NCI-H748 (cell line): ENCODE measurements around the gene SHOX.
"Not testable (repeated sequence)": the region's sequence is repeated elsewhere in the genome, so short reads cannot be mapped to it uniquely, and the experiment has no call there.

Source experiments
- DNase-seq: peaks from one replicate; lab custom pipeline; 2025; ENCODE audit not compliant: unreplicated experiment; lab: John Stamatoyannopoulos, UW

SHOX gene

GRCh38 chrX:630612-631496 lies at the start of gene SHOX:
Gene SHOX, plus strand, starts transcription at chrX:630791. Its CDS starts 107 bp downstream, at chrX:630898.
- no peak for DNase-seq

DNA sequence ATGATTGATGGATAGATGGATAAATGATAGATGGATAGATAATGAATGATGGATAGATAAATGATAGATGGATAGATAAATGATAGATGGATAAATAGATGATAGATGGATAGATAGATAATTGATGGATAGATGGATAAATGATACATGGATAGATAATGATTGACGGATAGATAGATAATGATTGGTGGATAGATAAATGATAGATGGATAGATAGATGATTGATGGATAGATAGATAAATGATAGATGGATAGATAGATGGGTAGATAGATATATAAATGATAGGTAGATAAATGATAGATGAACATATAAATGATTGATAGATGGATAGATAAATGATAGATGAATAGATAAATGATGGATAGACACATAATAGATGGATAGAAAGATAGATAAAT lies 49.5 kb upstream of the SHOX start:
- DNase-seq: no peak

DNA sequence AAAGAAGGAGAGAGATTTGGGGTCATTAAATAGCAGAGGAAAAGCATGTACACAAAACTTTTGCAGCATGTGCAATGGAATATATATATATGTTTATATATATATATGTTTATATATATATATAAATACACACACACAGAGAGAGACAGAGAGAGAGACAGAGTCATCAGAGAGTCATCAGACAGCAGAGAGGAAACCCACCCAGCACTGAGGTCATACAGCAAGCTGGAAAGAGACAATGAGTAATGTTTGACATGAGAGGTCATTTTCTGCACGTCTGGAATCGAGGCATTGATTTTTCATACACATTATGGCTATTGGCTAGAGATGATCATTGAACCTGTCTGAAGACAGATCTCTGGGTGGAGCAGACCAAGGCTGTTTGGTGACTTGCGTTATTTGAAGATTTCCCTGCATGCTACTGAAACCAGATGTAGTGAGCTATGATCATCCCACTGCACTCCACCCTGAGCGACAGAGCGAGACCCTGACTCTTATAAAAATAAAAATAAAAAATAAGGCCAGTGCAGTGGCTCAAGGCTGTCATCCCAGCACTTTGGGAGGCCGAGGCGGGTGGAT lies 48.8 kb upstream of the SHOX start:
- no peak for DNase-seq

DNA sequence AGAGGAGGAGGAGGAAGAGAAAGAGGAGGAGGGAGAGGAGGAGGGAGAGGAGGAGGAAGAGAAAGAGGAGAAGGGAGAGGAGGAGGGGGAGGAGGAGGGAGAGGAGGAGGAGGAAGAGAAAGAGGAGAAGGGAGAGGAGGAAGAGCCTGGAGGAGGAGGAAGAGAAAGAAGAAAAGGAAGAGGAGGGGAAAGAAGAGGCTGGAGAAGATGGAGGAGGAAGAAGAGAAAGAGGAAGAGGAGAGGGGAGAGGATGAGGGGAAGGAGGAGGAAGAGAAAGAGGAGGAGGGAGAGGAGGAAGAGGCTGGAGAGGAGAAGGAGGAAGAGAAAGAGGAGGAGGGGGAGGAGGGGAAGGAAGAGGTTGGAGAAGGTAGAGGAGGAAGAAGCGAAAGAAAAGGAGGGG lies 46.0 kb upstream of the SHOX start:
- no peak for DNase-seq

- DNase-seq: no peak
Measured at GRCh38 chrX:585115-585808, 45.3 kb upstream of the SHOX start.

DNA sequence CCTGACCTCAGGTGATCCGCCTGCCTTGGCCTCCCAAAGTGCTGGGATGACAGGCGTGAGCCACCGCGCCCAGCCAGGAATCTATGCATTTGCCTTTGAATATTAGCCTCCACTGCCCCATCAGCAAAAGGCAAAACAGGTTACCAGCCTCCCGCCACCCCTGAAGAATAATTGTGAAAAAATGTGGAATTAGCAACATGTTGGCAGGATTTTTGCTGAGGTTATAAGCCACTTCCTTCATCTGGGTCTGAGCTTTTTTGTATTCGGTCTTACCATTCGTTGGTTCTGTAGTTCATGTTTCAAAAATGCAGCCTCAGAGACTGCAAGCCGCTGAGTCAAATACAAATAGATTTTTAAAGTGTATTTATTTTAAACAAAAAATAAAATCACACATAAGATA lies 44.2 kb upstream of the SHOX start:
- DNase-seq: no peak

DNA sequence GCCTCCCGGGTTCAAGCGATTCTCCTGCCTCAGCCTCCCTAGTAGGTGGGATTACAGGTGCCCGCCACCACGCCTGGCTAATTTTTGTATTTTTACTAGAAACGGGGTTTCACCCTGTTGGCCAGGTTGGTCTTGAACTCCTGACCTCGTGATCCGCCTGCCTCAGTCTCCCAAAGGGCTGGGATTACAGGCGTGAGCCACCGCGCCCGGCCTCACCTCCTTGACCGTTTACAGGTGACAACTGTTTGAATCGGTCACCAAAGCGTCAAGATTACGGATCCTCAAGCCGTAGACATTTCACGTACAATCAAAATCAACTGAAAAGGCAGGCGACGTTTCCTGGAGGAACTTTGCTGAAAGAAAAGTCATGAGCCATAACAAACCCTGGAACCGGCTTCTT lies 41.3 kb upstream of the SHOX start:
- DNase-seq: not testable (repeated sequence)

DNA sequence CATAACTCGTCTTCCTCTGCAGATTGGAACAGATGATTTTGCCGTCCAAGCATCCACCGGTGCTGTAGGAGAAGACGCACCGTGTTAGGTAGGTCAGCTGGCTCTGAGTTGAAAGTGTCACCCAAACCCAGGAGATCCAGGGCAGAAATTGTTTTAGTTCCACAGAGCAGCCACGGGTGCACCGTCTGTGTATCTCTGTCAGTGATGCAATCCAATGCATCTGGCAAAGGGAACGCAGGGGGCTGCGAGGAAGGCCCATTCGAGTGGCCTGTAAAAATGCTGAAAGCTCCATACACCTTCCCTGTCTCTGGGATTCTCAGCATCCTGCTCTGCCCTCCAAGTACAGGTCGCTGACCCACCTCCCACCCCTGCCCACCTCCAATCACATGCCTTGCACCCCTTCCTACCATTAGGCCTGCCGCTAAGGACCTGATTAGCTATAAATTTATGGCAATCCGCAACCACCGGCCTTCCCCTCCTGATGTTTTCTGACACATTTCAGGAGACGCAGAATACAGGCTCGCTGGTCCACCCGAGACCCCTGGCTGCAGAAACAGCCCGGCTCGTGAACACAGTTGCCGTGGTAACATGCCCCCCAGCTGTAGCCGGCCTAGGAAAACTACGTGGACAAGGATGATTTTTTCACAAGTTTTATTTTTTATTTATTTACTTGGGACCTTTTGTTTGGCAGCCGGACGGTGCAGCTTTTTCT lies 39.7 kb upstream of the SHOX start:
- DNase-seq: no peak

- no peak for DNase-seq
Measured at GRCh38 chrX:599837-600715, 30.5 kb upstream of the SHOX start.

GRCh38 chrX:603029-603428 lies 27.6 kb upstream of the SHOX start:
- not testable (repeated sequence) for DNase-seq

DNA sequence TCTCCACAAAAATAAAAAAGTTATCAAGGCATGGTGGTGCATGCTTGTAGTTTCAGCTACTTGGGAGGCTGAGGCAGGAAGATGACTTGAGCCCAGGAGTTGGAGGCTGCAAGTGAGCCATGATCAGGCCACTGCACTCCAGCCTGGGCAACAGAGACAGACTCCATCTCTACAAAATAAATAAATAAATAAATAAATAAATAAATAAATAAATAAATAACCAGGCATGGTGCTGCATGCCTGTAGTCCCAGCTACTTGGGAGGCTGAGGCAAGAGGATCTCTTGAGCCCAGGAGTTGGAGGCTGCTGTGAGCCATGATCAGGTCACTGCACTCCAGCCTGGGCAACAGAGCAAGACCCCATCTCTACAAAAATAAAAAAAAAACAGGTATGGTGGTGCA lies 26.0 kb upstream of the SHOX start:
- DNase-seq: not testable (repeated sequence)

DNA sequence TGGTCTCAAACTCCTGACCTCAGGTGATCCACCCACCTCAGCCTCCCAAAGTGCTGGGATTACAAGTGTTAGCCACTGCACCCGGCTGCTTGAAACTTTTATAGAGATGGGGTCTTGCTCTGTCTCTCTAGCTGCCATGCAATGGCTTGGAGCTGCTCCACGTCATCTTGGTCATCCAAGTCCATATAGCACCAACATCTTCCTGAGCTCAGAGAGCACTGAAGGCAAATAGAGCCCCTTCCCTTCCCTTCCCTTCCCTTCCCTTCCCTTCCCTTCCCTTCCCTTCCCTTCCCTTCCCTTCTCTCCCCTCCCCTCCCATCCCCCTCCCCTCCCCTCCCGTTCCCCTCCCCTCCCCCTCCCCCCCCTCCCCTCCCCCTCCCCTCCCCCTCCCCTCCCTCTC lies 22.5 kb upstream of the SHOX start:
- not testable (repeated sequence) for DNase-seq

DNA sequence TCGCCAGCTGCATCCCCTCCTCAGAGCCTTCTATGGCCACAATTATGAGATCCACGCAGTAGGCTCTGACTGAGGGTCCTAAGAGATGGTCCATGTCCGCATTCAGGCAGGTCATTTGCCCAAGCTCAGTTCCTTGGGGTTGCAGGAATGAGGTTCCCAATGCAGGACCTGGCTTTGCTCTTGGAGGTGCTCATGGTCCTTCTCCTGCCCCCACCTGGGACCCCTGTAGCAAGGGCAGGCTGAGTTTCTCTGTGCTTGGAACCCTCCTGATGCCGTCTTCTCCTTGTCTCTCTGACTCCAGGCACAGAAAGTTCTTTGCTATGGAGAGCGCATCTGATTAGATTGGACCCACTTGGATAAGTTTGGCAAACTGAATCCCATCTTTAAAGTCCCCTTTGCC lies 16.5 kb upstream of the SHOX start:
- DNase-seq: no peak

DNA sequence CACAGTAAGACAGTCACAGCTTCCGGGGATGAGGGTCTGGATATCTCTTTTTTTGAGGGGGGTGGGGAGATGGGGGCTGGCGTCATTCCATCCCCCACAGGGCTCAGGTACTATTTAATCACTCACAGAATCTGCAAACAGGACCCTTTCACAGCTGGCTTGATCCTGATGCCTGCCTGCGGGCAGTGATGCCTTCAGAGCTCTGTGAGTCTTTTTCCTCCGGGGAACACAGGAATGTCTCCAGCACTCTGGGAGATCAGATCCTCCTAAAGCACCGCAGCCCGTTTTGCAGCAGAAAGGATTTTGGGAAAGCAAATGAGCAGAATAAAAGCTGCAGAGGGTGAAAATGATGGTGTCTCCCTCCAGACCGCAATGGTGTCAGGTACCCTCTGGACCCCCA lies 13.2 kb upstream of the SHOX start:
- no peak for DNase-seq

GRCh38 chrX:617891-618290 lies 12.7 kb upstream of the SHOX start:
- no peak for DNase-seq

GRCh38 chrX:618304-618703 lies 12.3 kb upstream of the SHOX start:
- not testable (repeated sequence) for DNase-seq

- DNase-seq: no peak
Measured at GRCh38 chrX:618761-619450, 11.7 kb upstream of the SHOX start.

DNA sequence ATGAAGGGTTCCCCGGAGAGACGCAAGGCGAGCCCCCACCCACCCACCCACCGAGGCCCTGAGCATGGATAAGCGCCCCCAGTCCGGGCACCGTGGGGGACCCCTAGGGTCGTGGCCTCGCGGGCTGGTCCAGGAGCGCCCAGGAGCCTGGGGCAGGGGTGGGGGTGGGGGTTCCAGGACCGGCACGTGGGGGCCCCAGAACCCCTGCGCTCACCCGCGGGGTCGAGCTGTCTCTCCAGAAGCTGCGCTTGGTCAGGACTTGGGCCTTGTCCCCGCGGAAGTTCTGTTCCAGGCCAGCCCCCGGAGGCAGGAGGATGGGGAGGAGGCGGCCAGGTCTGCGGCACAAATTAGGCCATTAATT lies 11.2 kb upstream of the SHOX start:
- no peak for DNase-seq

GRCh38 chrX:619812-620531 lies 10.6 kb upstream of the SHOX start:
- DNase-seq: no peak
